Superior temporal gyrus (tissue), 1 donor: ENCODE results near the gene LRRC59.
"Not testable (repeated sequence)": the region's sequence is repeated elsewhere in the genome, so short reads cannot be mapped to it uniquely, and the experiment has no call there.

Source experiments
- DNase-seq: peaks from one replicate; pipeline ENCODE4 v3.0.0-alpha.2; 2016; ENCODE audit errors: extremely low spot score

LRRC59 gene

GRCh38 chr17:50397111-50397918 is at the start of gene LRRC59:
TSS of gene LRRC59 (minus strand) at chr17:50397523. CDS start at chr17:50397317, 206 bp downstream.
- DNase-seq: peak; percentile 75

GRCh38 chr17:50445730-50446325 is 48.5 kb upstream of the LRRC59 start:
- no peak for DNase-seq

GRCh38 chr17:50444841-50445715 is 47.8 kb upstream of the LRRC59 start:
- no peak for DNase-seq

- DNase-seq: no peak
Observed at GRCh38 chr17:50443505-50443974, 46.2 kb upstream of the LRRC59 start.

- DNase-seq: no peak
Observed at GRCh38 chr17:50440838-50441829, 43.8 kb upstream of the LRRC59 start.

GRCh38 chr17:50440172-50440837 is 43.0 kb upstream of the LRRC59 start:
- no peak for DNase-seq

GRCh38 chr17:50439008-50439407 is 41.7 kb upstream of the LRRC59 start:
- DNase-seq: no peak

GRCh38 chr17:50437409-50437808 is 40.1 kb upstream of the LRRC59 start:
- DNase-seq: no peak

GRCh38 chr17:50432125-50432762 is 34.9 kb upstream of the LRRC59 start:
- DNase-seq: no peak

- no peak for DNase-seq
Observed at GRCh38 chr17:50430821-50431618, 33.7 kb upstream of the LRRC59 start.

- DNase-seq: no peak
Observed at GRCh38 chr17:50429793-50430192, 32.5 kb upstream of the LRRC59 start.

GRCh38 chr17:50428831-50429424 is 31.6 kb upstream of the LRRC59 start:
- no peak for DNase-seq

GRCh38 chr17:50428126-50428525 is 30.8 kb upstream of the LRRC59 start:
- DNase-seq: not testable (repeated sequence)

GRCh38 chr17:50426814-50427787 is 29.8 kb upstream of the LRRC59 start:
- DNase-seq: no peak

GRCh38 chr17:50426472-50426782 is 29.1 kb upstream of the LRRC59 start:
- DNase-seq: no peak

- no peak for DNase-seq
Observed at GRCh38 chr17:50425682-50426471, 28.6 kb upstream of the LRRC59 start, which contains the start of gene ACSF2. TSS of gene ACSF2 (plus strand) at chr17:50426218. CDS start at chr17:50426262, 44 bp downstream.
